Regular cardiac myocyte (primary cell): ENCODE results near the gene POLR2E. TPM values are rescaled to one million over a fixed set of nuclear protein-coding genes. Genes with fewer than 3 reads are reported as not detected.

ENCODE experiments used
- total RNA-seq: library from RNA; depleted of rRNA; stranded (reverse); fragments of >200 nt; gene quantifications from 2 replicates; pipeline ENCODE4 v1.2.3, GENCODE V29; 2014

The POLR2E gene
- total RNA-seq, result 42.8 and 90.5 TPM in 2 replicates

GRCh38 chr19:1094978-1095701, at the start of gene POLR2E:
TSS of gene POLR2E (minus strand) at chr19:1095375. CDS start at chr19:1095315, 60 bp downstream.

GRCh38 chr19:1103708-1104310, 8.6 kb upstream of the POLR2E start, which contains the start of gene GPX4:
TSS of gene GPX4 (plus strand) at chr19:1103994. CDS start at chr19:1104044, 50 bp downstream.

GRCh38 chr19:1066748-1067340, 28.3 kb downstream of the POLR2E start, which contains the start of gene ARHGAP45:
TSS of gene ARHGAP45 (plus strand) at chr19:1067167. CDS start at chr19:1067406, 239 bp downstream.

GRCh38 chr19:1039646-1040475, 55.3 kb downstream of the POLR2E start, which contains the start of gene ABCA7:
TSS of gene ABCA7 (plus strand) at chr19:1040107. CDS start at chr19:1041362, 1,255 bp downstream.

Other genes starting within 250 kb of the POLR2E start
- gene ELANE, start 243.1 kb downstream of the POLR2E start, total RNA-seq, result not detected in 2 replicates
- 0.38 and 4.5 TPM in 2 replicates for gene CFD, start 235.7 kb downstream of the POLR2E start, total RNA-seq
- 19.2 and 21.3 TPM in 2 replicates for gene MED16, start 202.2 kb downstream of the POLR2E start, total RNA-seq
- not detected in 2 replicates for gene RNU6-9, start 201.9 kb downstream of the POLR2E start, total RNA-seq
- 18.3 and 18.4 TPM in 2 replicates for gene R3HDM4, start 182.2 kb downstream of the POLR2E start, total RNA-seq
- 0.28 TPM in 1 of 2 replicates, not detected in the other for gene KISS1R, start 178.0 kb downstream of the POLR2E start, total RNA-seq
- 12.7 and 15.1 TPM in 2 replicates for gene ARID3A, start 169.3 kb downstream of the POLR2E start, total RNA-seq
- gene WDR18, start 111.0 kb downstream of the POLR2E start, total RNA-seq, result 36.1 and 64.8 TPM in 2 replicates
- gene GRIN3B, start 95.0 kb downstream of the POLR2E start, total RNA-seq, result under 0.01 TPM in 2 replicates
- gene TMEM259, start 74.3 kb downstream of the POLR2E start, total RNA-seq, result 65.7 and 95.7 TPM in 2 replicates
- not detected in 2 replicates for gene RNU6-2, start 73.9 kb downstream of the POLR2E start, total RNA-seq
- 141 and 167 TPM in 2 replicates for gene CNN2, start 68.8 kb downstream of the POLR2E start, total RNA-seq
- 5.0 and 5.9 TPM in 2 replicates for gene ABCA7, start 55.3 kb downstream of the POLR2E start, total RNA-seq
- gene ARHGAP45, start 28.2 kb downstream of the POLR2E start, total RNA-seq, result 1.7 and 2.0 TPM in 2 replicates
- gene GPX4, start 8.6 kb upstream of the POLR2E start, total RNA-seq, result 187 and 281 TPM in 2 replicates
- gene SBNO2, start 78.9 kb upstream of the POLR2E start, total RNA-seq, result 34.1 and 40.3 TPM in 2 replicates
- gene STK11, start 110.4 kb upstream of the POLR2E start, total RNA-seq, result 82.9 and 101 TPM in 2 replicates
- gene CBARP, start 142.6 kb upstream of the POLR2E start, total RNA-seq, result 1.7 TPM in 2 replicates
- 11.8 and 29.1 TPM in 2 replicates for gene ATP5F1D, start 146.4 kb upstream of the POLR2E start, total RNA-seq
- 8.7 and 22.4 TPM in 2 replicates for gene MIDN, start 153.2 kb upstream of the POLR2E start, total RNA-seq
- gene CIRBP, start 174.0 kb upstream of the POLR2E start, total RNA-seq, result 199 and 207 TPM in 2 replicates
- 22.8 and 24.2 TPM in 2 replicates for gene FAM174C, start 180.2 kb upstream of the POLR2E start, total RNA-seq
- not detected in 2 replicates for gene EFNA2, start 190.5 kb upstream of the POLR2E start, total RNA-seq